Measurements from ENCODE around the gene ESR1. TPM values are rescaled to one million over a fixed set of nuclear protein-coding genes. Genes with fewer than 3 reads are reported as not detected.

The ESR1 gene
- total RNA-seq, 1 donor from 2014 or later: not detected

- no peaks in the 10 kb centered on the region for H3F3A ChIP-seq (ENCODE audit: low read depth)
- H3K9me3 Mint-ChIP-seq: no peaks in the 10 kb centered on the region
- peaks cover 7% of the 10 kb centered on the region for H3K27me3 Mint-ChIP-seq (ENCODE audit: insufficient read depth, low read depth)
- H3K4me1 Mint-ChIP-seq: no peaks in the 10 kb centered on the region
- no peak overlapping the region for H2AFZ ChIP-seq (replicated peaks)
- H3K27ac Mint-ChIP-seq: no peak overlapping the region
- H3K9ac ChIP-seq: no peak overlapping the region
- H4K20me1 ChIP-seq (ENCODE audit: low read depth): no peaks in the 10 kb centered on the region
- no peak overlapping the region for H3K4me2 ChIP-seq
- H3K27me3 ChIP-seq: no peaks in the 10 kb centered on the region
- H3K4me3 ChIP-seq: no peak overlapping the region
- no peak for DNase-seq (ENCODE audit: low spot score)
- H3K27ac ChIP-seq: no peak overlapping the region
- H3K4me3 Mint-ChIP-seq: no peak overlapping the region
- H3K36me3 ChIP-seq: no peaks in the 10 kb centered on the region
- no peaks in the 10 kb centered on the region for H3K36me3 Mint-ChIP-seq
- no peaks in the 10 kb centered on the region for H3K4me1 ChIP-seq
- TF ChIP-seq EZH2 (IDR thresholded peaks at IDR 0.05) (no peak), EZH2phosphoT487 (IDR thresholded peaks at IDR 0.05) (no peak)
- TF ChIP-seq, protein P1, sequence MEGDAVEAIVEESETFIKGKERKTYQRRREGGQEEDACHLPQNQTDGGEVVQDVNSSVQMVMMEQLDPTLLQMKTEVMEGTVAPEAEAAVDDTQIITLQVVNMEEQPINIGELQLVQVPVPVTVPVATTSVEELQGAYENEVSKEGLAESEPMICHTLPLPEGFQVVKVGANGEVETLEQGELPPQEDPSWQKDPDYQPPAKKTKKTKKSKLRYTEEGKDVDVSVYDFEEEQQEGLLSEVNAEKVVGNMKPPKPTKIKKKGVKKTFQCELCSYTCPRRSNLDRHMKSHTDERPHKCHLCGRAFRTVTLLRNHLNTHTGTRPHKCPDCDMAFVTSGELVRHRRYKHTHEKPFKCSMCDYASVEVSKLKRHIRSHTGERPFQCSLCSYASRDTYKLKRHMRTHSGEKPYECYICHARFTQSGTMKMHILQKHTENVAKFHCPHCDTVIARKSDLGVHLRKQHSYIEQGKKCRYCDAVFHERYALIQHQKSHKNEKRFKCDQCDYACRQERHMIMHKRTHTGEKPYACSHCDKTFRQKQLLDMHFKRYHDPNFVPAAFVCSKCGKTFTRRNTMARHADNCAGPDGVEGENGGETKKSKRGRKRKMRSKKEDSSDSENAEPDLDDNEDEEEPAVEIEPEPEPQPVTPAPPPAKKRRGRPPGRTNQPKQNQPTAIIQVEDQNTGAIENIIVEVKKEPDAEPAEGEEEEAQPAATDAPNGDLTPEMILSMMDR (IDR thresholded peaks at IDR 0.05): no peak
- no peaks in the 10 kb centered on the region for H3K79me2 ChIP-seq (ENCODE audit: low read depth)
- no peaks in the 10 kb centered on the region for H3K9me3 ChIP-seq (ENCODE audit: low read depth)
These were observed 15.0 kb downstream of the ESR1 start for GRCh38 chr6:151822252-151823111.

- Histone ChIP-seq H3K9ac (no peak overlapping the region), H3K27me3 (no peaks in the 10 kb centered on the region), H3K27ac (no peak overlapping the region), H2AFZ (replicated peaks) (no peak overlapping the region), H4K20me1 (ENCODE audit: low read depth) (no peaks in the 10 kb centered on the region), H3K9me3 (ENCODE audit: low read depth) (no peaks in the 10 kb centered on the region), H3K4me2 (no peak overlapping the region), H3K79me2 (ENCODE audit: low read depth) (no peaks in the 10 kb centered on the region), H3K4me3 (no peak overlapping the region), H3K4me1 (peaks cover 6% of the 10 kb centered on the region), H3K36me3 (no peaks in the 10 kb centered on the region), H3F3A (ENCODE audit: low read depth) (no peaks in the 10 kb centered on the region)
- Mint-ChIP-seq H3K4me3 (no peak overlapping the region), H3K36me3 (no peaks in the 10 kb centered on the region), H3K27ac (no peak overlapping the region), H3K4me1 (no peaks in the 10 kb centered on the region), H3K9me3 (no peaks in the 10 kb centered on the region), H3K27me3 (ENCODE audit: insufficient read depth, low read depth) (peaks cover 9% of the 10 kb centered on the region)
- TF ChIP-seq EZH2 (IDR thresholded peaks at IDR 0.05) (no peak), EZH2phosphoT487 (IDR thresholded peaks at IDR 0.05) (no peak)
- TF ChIP-seq, protein P1 (IDR thresholded peaks at IDR 0.05): no peak
- no peak for DNase-seq (ENCODE audit: low spot score)
These were observed 19.1 kb downstream of the ESR1 start for GRCh38 chr6:151826517-151827142.

DNA sequence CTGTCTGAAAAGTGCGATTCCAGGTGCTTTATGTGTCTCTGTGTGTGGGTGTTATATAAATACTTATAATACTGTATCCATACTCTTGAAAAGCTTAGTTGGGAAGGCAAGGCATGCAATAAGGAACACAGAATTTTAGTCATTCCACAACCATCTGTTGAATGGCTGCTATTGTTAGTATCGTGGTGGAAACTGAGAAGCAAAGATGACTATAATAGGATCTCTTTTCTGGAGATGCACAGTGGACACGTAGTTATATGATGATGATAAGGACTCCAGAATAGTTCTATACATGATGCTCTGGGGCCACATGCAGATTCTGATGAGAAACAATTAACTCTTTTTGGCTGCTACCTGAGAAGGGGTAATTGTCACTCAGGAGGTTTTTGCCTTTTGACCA lies 25.2 kb downstream of the ESR1 start:
- TF ChIP-seq EZH2 (IDR thresholded peaks at IDR 0.05) (no peak), EZH2phosphoT487 (IDR thresholded peaks at IDR 0.05) (no peak)
- TF ChIP-seq, protein P1 (IDR thresholded peaks at IDR 0.05): no peak
- Histone ChIP-seq H3K36me3 (no peaks in the 10 kb centered on the region), H3K27me3 (no peaks in the 10 kb centered on the region), H3K27ac (no peak overlapping the region), H2AFZ (replicated peaks) (no peak overlapping the region), H3K4me1 (peaks cover 6% of the 10 kb centered on the region), H3K4me3 (no peak overlapping the region), H3K79me2 (ENCODE audit: low read depth) (no peaks in the 10 kb centered on the region), H3K4me2 (no peak overlapping the region), H4K20me1 (ENCODE audit: low read depth) (no peaks in the 10 kb centered on the region), H3F3A (ENCODE audit: low read depth) (no peaks in the 10 kb centered on the region), H3K9ac (no peak overlapping the region), H3K9me3 (ENCODE audit: low read depth) (no peaks in the 10 kb centered on the region)
- H3K27ac Mint-ChIP-seq: no peak overlapping the region
- H3K4me1 Mint-ChIP-seq: no peaks in the 10 kb centered on the region
- H3K36me3 Mint-ChIP-seq: no peaks in the 10 kb centered on the region
- no peak for DNase-seq (ENCODE audit: low spot score)
- peaks cover 5% of the 10 kb centered on the region for H3K27me3 Mint-ChIP-seq (ENCODE audit: insufficient read depth, low read depth)
- H3K4me3 Mint-ChIP-seq: no peak overlapping the region
- no peaks in the 10 kb centered on the region for H3K9me3 Mint-ChIP-seq
